Stimulated activated CD8-positive, alpha-beta memory T cell treated with anti-CD3 and anti-CD28 coated beads, Interleukin-7, amount 100 ng/mL, for 4 hours (primary cell): ENCODE results near the gene NEDD9.
A peak's percentile ranks its signal among the peaks of the same experiment; 100 is the strongest.

Source experiments
- DNase-seq, 2 donors: peaks; one replicate each; pipeline ENCODE4 v3.0.0-alpha.2; 2020; ENCODE audit warnings: low read depth in 2 of 2

Gene NEDD9

GRCh38 chr6:11179419-11180202, 52.9 kb downstream of the NEDD9 start:
- no peak for DNase-seq

- DNase-seq: no peak
Observed at GRCh38 chr6:11179088-11179418, 53.4 kb downstream of the NEDD9 start.

- DNase-seq: no peak
Observed at GRCh38 chr6:11177271-11177670, 55.2 kb downstream of the NEDD9 start.

GRCh38 chr6:11174242-11174611, 58.2 kb downstream of the NEDD9 start:
- no peak for DNase-seq

- DNase-seq: peak; percentile 50 to 61
Observed at GRCh38 chr6:11172501-11173327, 59.8 kb downstream of the NEDD9 start.

DNA sequence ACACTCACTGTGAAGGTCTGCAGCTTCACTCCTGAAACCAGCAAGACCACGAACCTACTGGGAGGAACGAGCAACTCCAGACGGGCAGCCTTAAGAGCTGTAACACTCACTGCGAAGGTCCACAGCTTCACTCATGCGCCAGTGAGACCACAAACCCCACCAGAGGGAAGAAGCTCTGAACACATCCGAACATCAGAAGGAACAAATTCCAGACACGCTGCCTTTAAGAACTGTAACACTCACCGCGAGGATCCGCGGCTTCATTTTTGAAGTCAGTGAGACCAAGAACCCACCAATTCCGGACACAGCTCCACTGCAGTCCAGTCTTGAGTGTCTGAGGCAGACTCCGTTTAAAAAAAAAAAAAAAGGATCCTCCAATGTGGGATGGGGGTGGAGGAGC, 60.5 kb downstream of the NEDD9 start:
- no peak for DNase-seq

DNA sequence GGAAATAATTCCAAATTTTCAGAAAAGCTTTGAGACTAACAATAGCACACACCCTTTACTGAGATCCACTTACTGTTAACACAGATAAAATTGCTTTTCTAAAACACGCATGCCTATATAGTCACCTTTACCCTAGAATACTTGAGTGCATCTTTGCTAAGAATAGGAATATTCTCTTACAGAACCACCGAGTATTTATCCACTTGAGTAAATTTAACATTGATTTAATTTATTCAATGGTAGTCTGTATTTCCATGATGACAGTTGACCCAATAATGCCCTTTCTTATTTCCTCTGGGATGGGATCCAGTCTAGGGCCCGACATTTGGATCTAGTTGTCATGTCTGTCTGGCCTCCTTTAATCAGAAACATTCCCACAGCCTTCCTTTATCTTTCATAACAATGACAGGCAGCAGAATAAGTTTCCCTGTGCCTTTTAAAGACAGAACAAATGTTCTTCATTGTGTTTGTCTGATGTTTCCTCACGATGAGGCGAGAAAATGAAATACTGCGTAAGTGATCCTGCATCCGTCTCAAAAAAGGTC, 64.3 kb downstream of the NEDD9 start:
- no peak for DNase-seq

- DNase-seq: no peak
Observed at GRCh38 chr6:11166948-11167347, 65.5 kb downstream of the NEDD9 start.

GRCh38 chr6:11164717-11165646, 67.5 kb downstream of the NEDD9 start:
- DNase-seq: no peak

- DNase-seq: no peak
Observed at GRCh38 chr6:11163932-11164331, 68.5 kb downstream of the NEDD9 start.

GRCh38 chr6:11162262-11162661, 70.2 kb downstream of the NEDD9 start:
- no peak for DNase-seq

GRCh38 chr6:11161031-11161956, 71.2 kb downstream of the NEDD9 start:
- no peak for DNase-seq

DNA sequence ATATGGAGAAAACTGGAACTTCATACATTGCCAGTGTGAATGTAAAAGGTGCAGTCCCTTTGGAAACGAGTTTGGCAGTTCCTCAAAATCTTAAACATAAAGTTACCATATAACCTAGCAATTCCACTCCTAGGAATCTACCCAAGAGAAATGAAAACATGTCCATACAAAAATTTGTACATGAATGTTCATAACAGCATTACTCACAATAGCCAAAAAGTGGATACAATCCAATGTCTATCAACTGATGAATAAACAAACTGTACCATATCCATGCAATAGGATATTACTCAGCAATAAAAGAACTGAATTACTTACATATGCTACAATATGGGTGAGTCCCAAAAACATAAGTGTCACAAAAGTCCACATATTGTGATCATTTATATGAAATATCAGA, 72.3 kb downstream of the NEDD9 start:
- no peak for DNase-seq

- no peak for DNase-seq
Observed at GRCh38 chr6:11155589-11155988, 76.9 kb downstream of the NEDD9 start.

DNA sequence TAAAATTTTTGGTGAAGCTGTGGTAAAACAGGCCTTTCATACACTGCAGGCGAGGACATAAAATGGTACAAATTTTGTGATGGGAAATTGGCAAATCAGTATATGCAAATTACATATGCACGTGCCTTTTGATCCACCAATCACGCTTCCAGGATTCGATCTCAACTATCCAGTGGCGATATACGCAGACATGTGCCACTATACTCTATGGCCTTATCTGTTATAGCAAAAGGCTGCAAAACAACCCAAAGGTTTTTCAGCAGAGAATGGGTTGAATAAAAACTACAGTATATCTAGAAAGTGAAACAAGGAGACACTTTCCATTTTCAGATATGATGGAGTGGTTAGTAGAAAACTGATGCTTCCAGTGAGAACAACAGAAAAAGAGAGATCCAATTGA, 79.0 kb downstream of the NEDD9 start:
- no peak for DNase-seq

DNA sequence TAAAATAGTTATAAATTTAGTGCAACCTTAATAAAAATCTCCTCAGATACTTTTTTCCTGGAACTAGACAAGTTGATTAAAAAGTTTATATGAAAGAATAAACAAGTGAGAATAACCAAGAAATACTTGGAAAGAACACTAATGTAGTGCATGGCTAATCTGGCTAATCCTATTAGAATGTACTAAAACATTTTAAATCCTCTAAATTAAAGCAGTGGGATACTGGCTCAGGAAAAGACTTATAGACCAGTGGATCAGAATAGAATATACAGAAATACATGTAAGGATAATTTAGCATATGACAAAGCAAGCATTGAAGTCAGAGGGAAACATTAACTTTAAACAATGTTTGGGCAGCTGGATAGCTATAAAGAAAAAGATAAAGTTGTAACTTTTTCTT, 79.9 kb downstream of the NEDD9 start:
- DNase-seq: no peak

DNA sequence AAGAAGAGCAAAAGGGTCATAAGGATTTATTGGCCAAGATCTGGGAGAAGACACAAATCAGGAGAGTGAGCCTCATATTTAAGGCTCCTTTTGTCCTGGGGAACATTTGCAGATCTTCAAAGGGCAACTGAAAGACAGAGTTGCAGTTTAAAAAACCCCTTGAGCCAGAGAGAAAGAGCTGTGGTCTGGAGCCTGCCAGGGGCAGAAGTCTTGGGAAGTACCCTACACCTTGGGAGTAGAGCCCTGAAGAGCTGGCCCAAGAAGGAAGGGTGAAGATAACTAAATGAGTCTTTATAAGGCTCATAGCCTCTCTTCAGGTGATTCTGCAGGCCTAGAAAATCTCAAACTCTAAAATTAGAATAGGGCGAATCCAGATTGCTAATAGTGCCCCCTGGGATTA, 81.0 kb downstream of the NEDD9 start:
- DNase-seq: no peak

DNA sequence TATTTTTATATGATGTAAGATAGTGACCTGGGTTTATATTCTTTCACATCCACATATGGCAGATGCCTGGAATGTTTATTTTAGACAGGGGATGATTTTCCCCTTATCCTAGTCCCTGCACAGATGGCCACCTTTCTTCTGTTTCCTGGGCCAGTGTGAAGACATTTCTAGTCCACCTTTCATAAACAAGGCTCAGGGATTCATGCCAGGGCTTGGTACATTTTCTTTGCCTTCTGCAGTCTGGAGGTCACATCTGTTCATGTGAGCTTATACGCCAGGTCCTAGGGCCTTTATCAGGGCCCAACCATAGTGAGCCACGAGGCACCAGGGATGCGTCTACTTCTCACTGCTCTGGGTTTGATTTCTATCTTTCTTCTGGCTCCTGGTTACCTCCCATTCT, 82.9 kb downstream of the NEDD9 start:
- no peak for DNase-seq

- DNase-seq: no peak
Observed at GRCh38 chr6:11146117-11146826, 86.2 kb downstream of the NEDD9 start.

GRCh38 chr6:11144393-11144851, 88.0 kb downstream of the NEDD9 start:
- DNase-seq: peak; percentile 52 to 59
